Esophagus squamous epithelium (tissue), 5 donors: ENCODE results near the gene PKMYT1. TPM values are rescaled to one million over a fixed set of nuclear protein-coding genes. Genes with fewer than 3 reads are reported as not detected.

Source experiments
- DNase-seq: peaks from one replicate; lab custom pipeline; 2025; lab: John Stamatoyannopoulos, UW
- H3K27ac ChIP-seq, 4 donors: fragments of 200-600 bp; sonication (generic); one replicate each; pipeline ENCODE4 v1.5.1; 2016 to 2019; ENCODE audit warnings: mild to moderate bottlenecking in 1 of 4
- H3K27me3 ChIP-seq, 4 donors: fragments of 200-600 bp; sonication (generic); 1 replicate in 3 of 4; 2 replicates in 1 of 4; pipeline versions ENCODE4 v1.5.1 to v1.6.0; 2017 to 2021; ENCODE audit warnings: antibody characterized with exemption in 1 of 4
- H3K36me3 ChIP-seq, 3 donors: fragments of 200-600 bp; sonication (generic); one replicate each; pipeline ENCODE4 v1.5.1; 2016 to 2019
- H3K4me1 ChIP-seq, 3 donors: fragments of 200-600 bp; sonication (generic); one replicate each; pipeline ENCODE4 v1.5.1; 2017 to 2019
- H3K4me3 ChIP-seq, 4 donors: fragments of 200-600 bp; sonication (generic); 1 replicate in 3 of 4; 2 replicates in 1 of 4; pipeline ENCODE4 v1.5.1; 2016 to 2019; ENCODE audit warnings: mild to moderate bottlenecking in 2 of 4, moderate library complexity in 1 of 4
- H3K9me3 ChIP-seq, 3 donors: fragments of 200-600 bp; sonication (generic); one replicate each; pipeline ENCODE4 v1.5.1; 2016 to 2019
- POLR2A ChIP-seq, 4 donors: fragments of 450-650 bp; IDR thresholded peaks; one replicate each; pipeline ENCODE4 v1.6.1; 2017; ENCODE audit warnings: antibody characterized with exemption in 4 of 4, mild to moderate bottlenecking in 4 of 4, moderate library complexity in 3 of 4
- WGBS, 2 donors: methylation state at CpG; one replicate each; pipeline ENCODE4 v1.1.5; 2018; 5-methylcytosine and 5-hydroxymethylcytosine counted together
- intact Hi-C: fragments of 100-400 bp; cut with DNase I; formaldehyde crosslinking; loops from one replicate; pipeline ENCODE4 v1.15.0; 2022
- total RNA-seq, 4 donors: library from RNA; depleted of rRNA; stranded (reverse); fragments of >200 nt; gene quantifications; one replicate each; pipeline ENCODE4 v1.1.0, GENCODE V29; 2016
- TF ChIP-seq, protein P1 (sequence below), 6 experiments: fragments of 450-650 bp in 4 of 6; fragments of 200-600 bp in 2 of 6; sonication (generic) in 2 of 6; IDR thresholded peaks; one replicate each; pipeline ENCODE4 v1.5.1; 2016 to 2019; ENCODE audit warnings: antibody characterized with exemption in 6 of 6, mild to moderate bottlenecking in 4 of 6, moderate library complexity in 4 of 6
- donor health status: DM: yes; HTN: yes; CAD: no.

PKMYT1 gene
- total RNA-seq, 4 donors from 2014 or later, result 4.2 to 33.1 (median 13.0) TPM

- WGBS, 2 donors, result 11 to 20% methylated on average over 3 of the region's 6 CpGs
- Histone ChIP-seq H3K4me1 (peaks cover 42 to 76% (median 51%) of the 10 kb centered on the region in 3 donors), H3K36me3 (peaks cover 5 to 29% (median 9%) of the 10 kb centered on the region in 3 donors), H3K27me3 (peaks cover 0 to 13% (median 0%) of the 10 kb centered on the region in 4 donors), H3K4me3 (peak overlapping the region; percentile 42 to 79 (median 72)), H3K9me3 (no peaks in the 10 kb centered on the region), H3K27ac (peak overlapping the region; percentile 92 to 98 (median 96))
- no peak for TF ChIP-seq POLR2A (IDR thresholded peaks at IDR 0.05)
- TF ChIP-seq, protein P1, sequence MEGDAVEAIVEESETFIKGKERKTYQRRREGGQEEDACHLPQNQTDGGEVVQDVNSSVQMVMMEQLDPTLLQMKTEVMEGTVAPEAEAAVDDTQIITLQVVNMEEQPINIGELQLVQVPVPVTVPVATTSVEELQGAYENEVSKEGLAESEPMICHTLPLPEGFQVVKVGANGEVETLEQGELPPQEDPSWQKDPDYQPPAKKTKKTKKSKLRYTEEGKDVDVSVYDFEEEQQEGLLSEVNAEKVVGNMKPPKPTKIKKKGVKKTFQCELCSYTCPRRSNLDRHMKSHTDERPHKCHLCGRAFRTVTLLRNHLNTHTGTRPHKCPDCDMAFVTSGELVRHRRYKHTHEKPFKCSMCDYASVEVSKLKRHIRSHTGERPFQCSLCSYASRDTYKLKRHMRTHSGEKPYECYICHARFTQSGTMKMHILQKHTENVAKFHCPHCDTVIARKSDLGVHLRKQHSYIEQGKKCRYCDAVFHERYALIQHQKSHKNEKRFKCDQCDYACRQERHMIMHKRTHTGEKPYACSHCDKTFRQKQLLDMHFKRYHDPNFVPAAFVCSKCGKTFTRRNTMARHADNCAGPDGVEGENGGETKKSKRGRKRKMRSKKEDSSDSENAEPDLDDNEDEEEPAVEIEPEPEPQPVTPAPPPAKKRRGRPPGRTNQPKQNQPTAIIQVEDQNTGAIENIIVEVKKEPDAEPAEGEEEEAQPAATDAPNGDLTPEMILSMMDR (IDR thresholded peaks at IDR 0.05), result no peak
- DNase-seq, result no peak
- intact Hi-C loops, result no loop called here
These were observed 43.1 kb upstream of the PKMYT1 start for GRCh38 chr16:3023415-3023668.

GRCh38 chr16:3022684-3023414 is 42.6 kb upstream of the PKMYT1 start:
- Histone ChIP-seq H3K4me1 (peaks cover 41 to 76% (median 46%) of the 10 kb centered on the region in 3 donors), H3K27me3 (peaks cover 0 to 17% (median 2%) of the 10 kb centered on the region in 4 donors), H3K9me3 (no peaks in the 10 kb centered on the region), H3K36me3 (peaks cover 5 to 27% (median 9%) of the 10 kb centered on the region in 3 donors), H3K4me3 (peak overlapping the region in 3 of 4 donors; percentile 65 to 79 (median 79)), H3K27ac (peak overlapping the region; percentile 92 to 98 (median 96))
- TF ChIP-seq, protein P1 (IDR thresholded peaks at IDR 0.05), result no peak
- TF ChIP-seq POLR2A (IDR thresholded peaks at IDR 0.05), result no peak
- intact Hi-C loops, result no loop called here
- DNase-seq, result no peak
- 10 to 24% methylated on average over 2 to 3 of the region's 8 CpGs for WGBS, 2 donors

DNA sequence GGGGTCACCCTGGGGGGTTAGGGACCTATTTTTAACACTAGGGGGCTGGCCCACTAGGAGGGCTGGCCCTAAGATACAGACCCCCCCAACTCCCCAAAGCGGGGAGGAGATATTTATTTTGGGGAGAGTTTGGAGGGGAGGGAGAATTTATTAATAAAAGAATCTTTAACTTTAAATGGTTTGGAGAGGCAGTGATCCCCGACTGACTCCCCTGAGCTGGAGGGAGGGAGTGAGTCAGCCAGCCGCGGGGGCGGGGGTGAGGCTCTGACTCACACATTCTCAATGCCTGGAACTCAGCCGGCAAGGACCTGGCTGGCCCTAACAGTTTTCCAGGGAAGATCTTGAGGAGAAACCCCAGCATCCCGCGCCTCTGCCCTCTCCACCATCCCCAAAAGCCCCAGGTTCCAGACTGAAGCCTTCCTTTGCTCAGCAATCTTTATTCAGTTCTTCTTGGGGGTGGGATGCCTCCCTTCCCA is 42.0 kb upstream of the PKMYT1 start:
- Histone ChIP-seq H3K27me3 (peaks cover 0 to 23% (median 4%) of the 10 kb centered on the region in 4 donors), H3K36me3 (peaks cover 4 to 21% (median 7%) of the 10 kb centered on the region in 3 donors), H3K4me1 (peaks cover 41 to 77% (median 45%) of the 10 kb centered on the region in 3 donors), H3K4me3 (peak overlapping the region in 3 of 4 donors; percentile 67 to 79 (median 79)), H3K9me3 (no peaks in the 10 kb centered on the region), H3K27ac (peak overlapping the region; percentile 92 to 98 (median 96))
- TF ChIP-seq, protein P1 (IDR thresholded peaks at IDR 0.05), result no peak
- TF ChIP-seq POLR2A (IDR thresholded peaks at IDR 0.05), result no peak
- intact Hi-C loops, result no loop called here
- DNase-seq, result no peak
- WGBS, 2 donors, result 12 to 16% methylated on average over 6 to 8 of the region's 8 CpGs

DNA sequence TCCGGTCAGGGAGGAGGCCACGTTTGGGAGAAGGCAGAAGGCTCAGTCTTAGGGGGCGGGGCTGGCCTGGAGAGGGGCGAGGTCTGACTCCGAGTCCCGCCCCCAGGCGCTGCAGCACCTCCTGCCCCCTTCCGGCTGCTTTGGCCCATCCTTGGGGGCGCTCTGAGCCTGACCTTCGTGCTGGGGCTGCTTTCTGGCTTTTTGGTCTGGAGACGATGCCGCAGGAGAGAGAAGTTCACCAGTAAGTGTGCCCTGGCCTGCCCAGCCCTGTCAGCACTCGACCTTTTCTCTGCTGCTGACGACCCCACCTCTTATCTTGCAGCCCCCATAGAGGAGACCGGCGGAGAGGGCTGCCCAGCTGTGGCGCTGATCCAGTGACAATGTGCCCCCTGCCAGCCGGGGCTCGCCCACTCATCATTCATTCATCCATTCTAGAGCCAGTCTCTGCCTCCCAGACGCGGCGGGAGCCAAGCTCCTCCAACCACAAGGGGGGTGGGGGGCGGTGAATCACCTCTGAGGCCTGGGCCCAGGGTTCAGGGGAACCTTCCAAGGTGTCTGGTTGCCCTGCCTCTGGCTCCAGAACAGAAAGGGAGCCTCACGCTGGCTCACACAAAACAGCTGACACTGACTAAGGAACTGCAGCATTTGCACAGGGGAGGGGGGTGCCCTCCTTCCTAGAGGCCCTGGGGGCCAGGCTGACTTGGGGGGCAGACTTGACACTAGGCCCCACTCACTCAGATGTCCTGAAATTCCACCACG is 41.4 kb upstream of the PKMYT1 start:
- DNase-seq, result no peak
- peak overlapping the region; percentile 46 to 79 (median 63) for H3K4me3 ChIP-seq
- TF ChIP-seq, protein P1 (IDR thresholded peaks at IDR 0.05), result peak in 3 of 6 experiments; percentile 18 to 23 (median 19)
- peak in 1 of 4 donors; percentile 12 for TF ChIP-seq POLR2A (IDR thresholded peaks at IDR 0.05)
- H3K36me3 ChIP-seq, result peaks cover 0 to 15% (median 1%) of the 10 kb centered on the region in 3 donors
- no peaks in the 10 kb centered on the region for H3K9me3 ChIP-seq
- intact Hi-C loops, result no loop called here
- 0 to 9% methylated on average over 10 to 13 of the region's 25 CpGs for WGBS, 2 donors
- peak overlapping the region; percentile 92 to 98 (median 96) for H3K27ac ChIP-seq
- H3K4me1 ChIP-seq, result peaks cover 41 to 77% (median 45%) of the 10 kb centered on the region in 3 donors
- H3K27me3 ChIP-seq, result peaks cover 0 to 29% (median 4%) of the 10 kb centered on the region in 4 donors
